Ovary (tissue), 9 donors: Measurements from ENCODE around the gene RABL2B. TPM values are rescaled to one million over a fixed set of nuclear protein-coding genes. Genes with fewer than 3 reads are reported as not detected.

Experiments
- DNase-seq, 5 donors: peaks; one replicate each; pipeline ENCODE4 v3.0.0-alpha.2; 2019 to 2020
- H3K27ac ChIP-seq, 2 donors: fragments of 200-600 bp; one replicate each; pipeline versions ENCODE4 v1.5.1 to v1.8.0; 2019 to 2022
- H3K27me3 ChIP-seq: fragments of 200-600 bp; one replicate; pipeline ENCODE4 v1.8.0; 2022
- H3K36me3 ChIP-seq: fragments of 200-600 bp; sonication (generic); one replicate; pipeline ENCODE4 v1.5.1; 2019
- H3K4me1 ChIP-seq: one replicate; pipeline ENCODE4 v1.8.1; 2013; ENCODE audit warnings: mild to moderate bottlenecking, moderate library complexity; ENCODE audit not compliant: insufficient read depth
- H3K4me3 ChIP-seq: fragments of 200-600 bp; sonication (generic); one replicate; pipeline ENCODE4 v1.5.1; 2017
- H3K9me3 ChIP-seq, 2 donors: fragments of 200-600 bp in 1 of 2; sonication (generic) in 1 of 2; one replicate each; pipeline versions ENCODE4 v1.5.1 to v1.8.1; 2013 to 2019; ENCODE audit warnings: mild to moderate bottlenecking in 1 of 2, moderate library complexity in 1 of 2
- CTCF ChIP-seq, 3 donors: fragments of 450-650 bp in 2 of 3; fragments of 200-600 bp in 1 of 3; IDR thresholded peaks; one replicate each; pipeline versions ENCODE4 v1.5.1 to v1.8.0; 2016 to 2022; ENCODE audit warnings: antibody characterized with exemption in 3 of 3, mild to moderate bottlenecking in 1 of 3
- EP300 ChIP-seq: sonication (generic); formaldehyde crosslinking; IDR thresholded peaks from one replicate; pipeline ENCODE4 v1.6.1; 2017; ENCODE audit warnings: antibody characterized with exemption
- POLR2A ChIP-seq: fragments of 450-650 bp; IDR thresholded peaks from one replicate; pipeline ENCODE4 v1.6.1; 2017; ENCODE audit warnings: antibody characterized with exemption, mild to moderate bottlenecking, moderate library complexity
- WGBS, 3 donors: extraction: QIAGEN DNeasy Blood & Tissue Kit in 1 of 3; methylation state at CpG; one replicate each; pipeline versions ENCODE4 v1.1.5 to v1.1.7; 2013 to 2017; 5-methylcytosine and 5-hydroxymethylcytosine counted together
- intact Hi-C, 4 donors: fragments of 100-400 bp; cut with DNase I; formaldehyde crosslinking; loops; one replicate each; pipeline versions ENCODE4 v1.11.0 to v1.15.1; 2022 to 2023
- polyA plus RNA-seq, 2 donors: library from polyadenylated mRNA; stranded (reverse); fragments of 200-250 nt in 1 of 2; fragments of 350-450 nt in 1 of 2; fragmentation: Illumina TruSeq in 1 of 2; extraction: RNeasy Lipid Tissue Mini Kit (QIAGEN cat#74804) in 1 of 2; gene quantifications; one replicate each; pipeline ENCODE4 v1.2.3, GENCODE V29; 2013 to 2014
- total RNA-seq, 7 donors: library from RNA; depleted of rRNA in 2 of 7; stranded (reverse); fragments of >200 nt in 2 of 7; fragmentation: NEBNext Ultra II Directional in 3 of 7; extraction: Animal tissue kit (Norgen Biotek cat#: 25700) in 3 of 7; gene quantifications; one replicate each; pipeline versions ENCODE4 v1.1.0 to v1.2.4, GENCODE V29; 2016 to 2023
- donor health status: DM: no; HTN: no; CAD: no; lungs with moderate emphysema.
- donor health status: DM: no; HTN: no; CAD: no.
- donor health status: Bipolar disorder and iron deficiency.
- donor health status: DM: yes; HTN: yes; CAD: no.
- donor health status: DM: no; HTN: no; CAD: no.
- donor health status: DM: yes; HTN: yes; CAD: no.

Gene RABL2B
- total and polyA plus RNA-seq, 9 donors, result 15.6 to 50.8 (median 28.4) TPM

DNA sequence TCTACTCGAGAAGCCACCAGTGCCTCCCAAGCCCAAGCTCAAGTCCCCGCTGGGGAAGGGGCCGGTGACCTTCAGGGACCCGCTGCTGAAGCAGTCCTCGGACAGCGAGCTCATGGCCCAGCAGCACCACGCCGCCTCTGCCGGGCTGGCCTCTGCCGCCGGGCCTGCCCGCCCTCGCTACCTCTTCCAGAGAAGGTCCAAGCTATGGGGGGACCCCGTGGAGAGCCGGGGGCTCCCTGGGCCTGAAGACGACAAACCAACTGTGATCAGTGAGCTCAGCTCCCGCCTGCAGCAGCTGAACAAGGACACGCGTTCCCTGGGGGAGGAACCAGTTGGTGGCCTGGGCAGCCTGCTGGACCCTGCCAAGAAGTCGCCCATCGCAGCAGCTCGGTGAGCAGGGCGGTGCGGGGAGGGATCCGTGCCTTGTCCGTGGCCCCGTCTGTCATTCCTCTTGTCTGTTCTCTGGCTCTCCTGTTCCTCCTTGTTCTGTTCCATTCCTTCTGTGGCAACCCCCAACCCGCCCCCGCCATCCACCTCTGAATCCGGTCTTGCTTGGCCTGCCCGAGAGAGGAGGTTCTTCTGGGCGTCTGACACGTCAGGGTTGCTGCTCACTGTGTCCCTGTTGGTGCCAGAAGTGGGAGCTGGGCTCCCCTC lies 61.3 kb downstream of the RABL2B start:
- Histone ChIP-seq H3K4me1 (no peaks in the 10 kb centered on the region), H3K9me3 (no peaks in the 10 kb centered on the region), H3K27ac (no peak overlapping the region), H3K36me3 (no peaks in the 10 kb centered on the region), H3K27me3 (no peaks in the 10 kb centered on the region), H3K4me3 (no peak overlapping the region)
- TF ChIP-seq CTCF (IDR thresholded peaks at IDR 0.05), result no peak
- no peak for TF ChIP-seq POLR2A
- TF ChIP-seq EP300, result no peak
- WGBS, 3 donors, result 95 to 96% (median 95%) methylated on average over 28 to 33 of the region's 33 CpGs
- no peak for DNase-seq
- intact Hi-C loops, result no loop called here

DNA sequence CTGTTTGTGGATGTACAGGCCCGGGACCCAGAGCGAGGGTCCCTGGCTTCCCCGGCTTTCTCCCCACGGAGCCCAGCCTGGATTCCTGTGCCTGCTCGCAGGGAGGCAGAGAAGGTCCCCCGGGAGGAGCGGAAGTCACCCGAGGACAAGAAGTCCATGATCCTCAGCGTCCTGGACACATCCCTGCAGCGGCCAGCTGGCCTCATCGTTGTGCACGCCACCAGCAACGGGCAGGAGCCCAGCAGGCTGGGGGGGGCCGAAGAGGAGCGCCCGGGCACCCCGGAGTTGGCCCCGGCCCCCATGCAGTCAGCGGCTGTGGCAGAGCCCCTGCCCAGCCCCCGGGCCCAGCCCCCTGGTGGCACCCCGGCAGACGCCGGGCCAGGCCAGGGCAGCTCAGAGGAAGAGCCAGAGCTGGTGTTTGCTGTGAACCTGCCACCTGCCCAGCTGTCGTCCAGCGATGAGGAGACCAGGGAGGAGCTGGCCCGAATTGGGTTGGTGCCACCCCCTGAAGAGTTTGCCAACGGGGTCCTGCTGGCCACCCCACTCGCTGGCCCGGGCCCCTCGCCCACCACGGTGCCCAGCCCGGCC lies 62.1 kb downstream of the RABL2B start:
- DNase-seq, result no peak
- TF ChIP-seq POLR2A, result no peak
- no peak for TF ChIP-seq EP300
- TF ChIP-seq CTCF (IDR thresholded peaks at IDR 0.05), result no peak
- Histone ChIP-seq H3K27me3 (no peaks in the 10 kb centered on the region), H3K36me3 (no peaks in the 10 kb centered on the region), H3K4me1 (no peaks in the 10 kb centered on the region), H3K27ac (no peak overlapping the region), H3K9me3 (no peaks in the 10 kb centered on the region), H3K4me3 (no peak overlapping the region)
- 88 to 93% (median 93%) methylated on average over 26 to 32 of the region's 32 CpGs for WGBS, 3 donors
- intact Hi-C loops, result no loop called here

- Histone ChIP-seq H3K4me3 (no peak overlapping the region), H3K36me3 (no peaks in the 10 kb centered on the region), H3K4me1 (no peaks in the 10 kb centered on the region), H3K27me3 (no peaks in the 10 kb centered on the region), H3K9me3 (no peaks in the 10 kb centered on the region), H3K27ac (no peak overlapping the region)
- DNase-seq, result no peak
- intact Hi-C loops, result no loop called here
- 23 to 53% (median 33%) methylated on average over 41 to 132 of the region's 132 CpGs for WGBS, 3 donors
- TF ChIP-seq POLR2A (no peak), EP300 (no peak), CTCF (IDR thresholded peaks at IDR 0.05) (no peak)
These were observed 62.9 kb downstream of the RABL2B start for GRCh38 chr22:50720301-50721256.

GRCh38 chr22:50719814-50720300 lies 63.6 kb downstream of the RABL2B start:
- H3K9me3 ChIP-seq, result no peaks in the 10 kb centered on the region
- no peaks in the 10 kb centered on the region for H3K27me3 ChIP-seq
- intact Hi-C loops, result no loop called here
- 16 to 32% (median 29%) methylated on average over 16 to 40 of the region's 40 CpGs for WGBS, 3 donors
- H3K36me3 ChIP-seq, result no peaks in the 10 kb centered on the region
- TF ChIP-seq EP300, result no peak
- no peak for TF ChIP-seq CTCF (IDR thresholded peaks at IDR 0.05)
- no peak for TF ChIP-seq POLR2A
- H3K4me3 ChIP-seq, result no peak overlapping the region
- no peaks in the 10 kb centered on the region for H3K4me1 ChIP-seq
- no peak for DNase-seq
- no peak overlapping the region for H3K27ac ChIP-seq
